Left forelimb (tissue), 1 donor: Measurements from ENCODE around the gene RUFY1.
"Not testable (repeated sequence)": the region's sequence is repeated elsewhere in the genome, so short reads cannot be mapped to it uniquely, and the experiment has no call there.

ENCODE experiments used
- DNase-seq: peaks from one replicate; pipeline ENCODE4 v3.0.0-alpha.2; 2018; ENCODE audit warnings: low spot score

The RUFY1 gene

DNA sequence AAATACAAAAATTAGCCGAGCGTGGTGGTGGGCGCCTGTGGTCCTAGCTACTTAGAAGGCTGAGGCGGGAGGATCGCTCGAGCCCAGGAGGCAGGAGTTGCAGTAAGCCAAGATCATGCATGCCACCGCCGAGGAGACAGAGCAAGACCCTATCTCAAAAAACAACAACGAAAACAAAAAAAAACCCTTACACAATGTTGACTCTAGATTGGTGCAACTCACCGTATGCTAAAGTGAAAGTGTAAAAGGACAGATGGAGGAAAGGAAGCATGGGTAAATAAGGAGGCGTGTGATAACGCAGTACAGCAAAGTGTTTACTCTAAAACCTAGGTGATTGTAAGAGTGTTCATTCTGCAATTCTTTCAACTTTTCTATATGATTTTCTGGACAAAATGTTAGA lies 15.9 kb upstream of the RUFY1 start:
- no peak for DNase-seq

GRCh38 chr5:179536676-179537075 lies 13.7 kb upstream of the RUFY1 start:
- no peak for DNase-seq

DNA sequence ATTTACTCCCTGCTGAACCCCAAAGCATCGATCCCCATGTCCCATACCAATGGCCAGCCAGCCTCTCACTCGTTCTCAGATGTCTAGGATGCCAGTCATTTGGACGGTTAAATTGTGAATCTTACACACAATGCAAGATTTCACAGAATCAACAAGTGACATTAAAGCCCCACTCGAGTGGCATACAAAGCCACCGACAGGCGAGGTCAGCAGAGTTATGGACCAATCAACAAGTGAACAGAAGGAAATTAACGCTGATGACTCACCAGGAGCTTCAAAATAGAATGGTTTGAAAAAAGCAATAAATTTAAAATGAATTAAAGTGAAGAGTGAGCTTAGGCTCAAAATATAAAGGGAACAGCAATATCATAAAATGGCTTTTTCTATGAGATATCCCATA lies 8.2 kb upstream of the RUFY1 start:
- DNase-seq, result no peak

DNA sequence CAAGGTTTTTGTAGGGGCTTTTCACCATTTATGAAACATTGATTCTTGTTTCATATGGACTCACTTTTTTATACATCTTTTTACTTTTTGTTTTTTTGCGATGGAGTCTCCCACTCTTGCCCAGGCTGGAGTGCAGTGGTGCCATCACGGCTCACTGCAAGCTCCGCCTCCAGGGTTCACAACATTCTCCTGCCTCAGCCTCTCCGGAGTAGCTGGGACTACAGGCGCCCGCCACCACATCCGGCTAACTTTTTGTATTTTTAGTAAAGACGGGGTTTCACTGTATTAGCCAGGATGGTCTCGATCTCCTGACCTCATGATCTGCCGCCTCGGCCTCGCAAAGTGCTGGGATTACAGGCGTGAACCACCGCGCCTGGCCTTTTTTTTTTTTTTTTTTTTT lies 7.1 kb upstream of the RUFY1 start:
- DNase-seq, result not testable (repeated sequence)

DNA sequence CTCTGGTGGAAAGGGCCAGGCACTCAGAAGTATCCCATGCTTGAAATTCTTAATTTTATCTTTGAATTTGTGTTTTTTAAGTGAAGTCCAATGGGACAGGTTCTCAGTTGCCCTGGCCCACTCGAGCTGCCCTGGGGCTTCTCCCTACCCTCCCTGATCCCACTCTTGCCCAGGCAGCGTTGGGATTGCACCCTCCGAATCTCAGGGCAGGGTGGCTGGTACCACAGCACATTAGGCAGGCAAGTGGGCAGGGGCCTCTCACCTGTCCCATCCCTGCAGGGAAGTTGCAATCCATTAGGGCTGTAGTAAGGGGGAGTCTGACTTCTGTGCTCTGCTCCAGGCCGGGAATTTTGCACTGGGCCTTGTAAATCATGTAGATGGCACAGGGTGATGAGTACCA lies 2.7 kb downstream of the RUFY1 start:
- no peak for DNase-seq

DNA sequence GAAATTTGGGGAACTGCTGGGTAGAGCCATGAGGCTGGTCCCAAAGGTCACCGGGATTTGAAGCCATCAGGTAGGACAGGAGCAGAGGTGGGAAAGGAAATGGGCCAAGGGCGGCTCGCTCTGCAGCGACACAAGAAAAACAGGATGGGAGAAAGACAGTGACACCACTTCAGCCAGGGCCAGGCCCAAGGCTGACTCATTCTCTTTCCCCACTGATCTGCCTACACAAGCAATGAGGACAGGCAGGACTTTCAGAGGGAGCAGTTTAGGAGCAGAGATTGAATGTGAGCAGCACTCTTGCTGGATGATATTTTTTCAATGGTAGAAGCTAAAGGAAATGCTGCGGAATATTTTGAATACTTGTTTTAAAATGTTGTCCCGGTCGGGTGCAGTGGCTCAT lies 3.5 kb downstream of the RUFY1 start:
- DNase-seq, result no peak

GRCh38 chr5:179554981-179555380 lies 4.6 kb downstream of the RUFY1 start:
- DNase-seq, result no peak

DNA sequence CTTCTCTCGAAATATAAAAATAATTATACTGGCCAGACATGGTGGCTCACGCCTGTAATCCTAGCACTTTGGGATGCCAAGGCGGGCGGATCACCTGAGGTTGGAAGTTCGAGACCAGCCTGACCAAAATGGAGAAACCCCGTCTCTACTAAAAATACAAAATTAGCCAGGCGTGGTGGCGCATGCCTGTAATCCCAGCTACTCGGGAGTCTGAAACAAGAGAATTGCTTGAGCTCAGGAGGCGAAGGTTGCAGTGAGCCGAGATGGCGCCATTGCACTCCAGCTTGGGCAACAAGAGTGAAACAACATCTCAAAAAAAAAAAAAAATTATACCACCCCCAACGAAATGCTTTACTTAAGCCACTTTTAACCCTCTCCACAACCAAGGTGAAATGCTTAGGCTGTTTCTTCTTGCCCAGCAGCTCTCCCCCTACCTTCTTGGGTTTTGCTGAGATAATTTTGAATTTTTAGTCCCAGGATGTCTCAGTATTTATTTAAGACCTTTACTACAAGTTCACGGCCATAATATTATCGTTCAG lies 8.0 kb downstream of the RUFY1 start:
- not testable (repeated sequence) for DNase-seq

- peak; percentile 68 for DNase-seq
Observed at GRCh38 chr5:179558932-179559283, 8.6 kb downstream of the RUFY1 start.

- DNase-seq, result peak; percentile 95
Observed at GRCh38 chr5:179559284-179560252, 9.2 kb downstream of the RUFY1 start.

DNA sequence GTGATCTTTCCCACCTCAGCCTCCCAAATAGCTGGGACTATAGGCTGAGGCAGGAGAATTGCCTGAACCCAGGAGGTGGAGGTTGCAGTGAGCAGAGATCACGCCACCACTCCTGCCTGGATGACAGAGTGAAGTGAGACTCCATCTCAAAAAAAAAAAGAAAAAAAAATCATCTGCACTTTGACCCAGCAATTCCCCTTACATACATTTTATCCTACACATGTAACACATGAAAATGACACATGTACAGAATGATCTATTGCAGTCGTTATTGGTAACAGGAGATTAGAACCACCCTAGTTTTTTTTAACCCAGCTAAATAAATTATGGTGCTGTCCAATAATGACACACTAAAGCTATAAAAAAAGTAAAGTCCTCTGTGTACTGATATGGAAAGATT lies 14.2 kb downstream of the RUFY1 start:
- DNase-seq, result no peak

GRCh38 chr5:179568721-179569120 lies 18.4 kb downstream of the RUFY1 start:
- no peak for DNase-seq

DNA sequence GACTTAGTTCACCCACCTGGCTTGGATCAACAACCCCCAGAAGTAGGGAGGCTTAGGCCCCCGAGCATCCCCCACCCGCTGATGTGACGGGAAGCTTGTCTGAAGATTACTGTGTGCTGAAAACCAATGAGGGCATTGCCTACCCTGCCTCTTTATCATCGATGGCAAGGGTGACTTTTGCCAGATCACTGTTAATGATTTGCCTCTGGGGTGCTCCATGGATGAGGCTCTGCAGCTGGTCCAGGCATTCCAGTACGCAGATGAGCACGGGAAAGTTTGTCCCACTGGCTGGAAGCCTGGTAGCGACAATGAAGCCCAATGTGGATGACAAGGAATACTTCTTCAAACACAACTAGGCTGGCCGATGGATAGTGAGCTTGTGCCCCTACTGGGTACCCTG lies 22.0 kb downstream of the RUFY1 start:
- no peak for DNase-seq

DNA sequence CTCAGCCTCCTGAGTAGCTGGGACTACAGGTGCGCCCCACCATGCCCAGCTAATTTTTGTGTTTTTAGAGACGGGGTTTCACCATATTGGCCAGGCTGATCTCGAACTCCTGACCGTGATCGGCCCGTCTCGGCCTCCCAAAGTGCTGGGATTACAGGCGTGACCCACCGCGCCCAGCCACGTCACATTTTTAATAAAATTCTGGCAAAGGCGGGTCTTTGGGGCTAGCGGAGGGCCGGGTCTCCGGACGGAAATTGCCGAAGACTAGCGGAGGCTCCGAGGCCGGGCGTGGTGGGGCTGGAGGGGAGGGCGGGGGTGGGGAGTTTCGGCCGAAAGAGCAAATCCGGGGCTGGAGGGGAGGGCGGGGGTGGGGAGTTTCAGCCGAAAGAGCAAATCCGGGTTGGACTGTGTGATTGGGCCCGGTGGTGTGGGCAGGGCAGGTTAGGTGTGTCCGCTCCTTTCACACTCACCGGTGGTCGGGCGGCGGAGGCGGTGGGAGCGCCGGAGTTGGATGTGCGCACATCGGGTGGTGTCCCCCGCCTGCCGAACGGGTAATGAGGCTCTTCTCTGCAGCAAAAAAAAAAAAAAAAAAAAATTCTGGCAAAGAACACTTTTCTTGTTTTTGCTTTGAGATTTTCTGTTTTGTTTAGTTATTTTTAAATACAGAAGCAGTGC lies 27.1 kb downstream of the RUFY1 start:
- DNase-seq, result no peak

- no peak for DNase-seq
Observed at GRCh38 chr5:179585941-179586401, 35.6 kb downstream of the RUFY1 start.

DNA sequence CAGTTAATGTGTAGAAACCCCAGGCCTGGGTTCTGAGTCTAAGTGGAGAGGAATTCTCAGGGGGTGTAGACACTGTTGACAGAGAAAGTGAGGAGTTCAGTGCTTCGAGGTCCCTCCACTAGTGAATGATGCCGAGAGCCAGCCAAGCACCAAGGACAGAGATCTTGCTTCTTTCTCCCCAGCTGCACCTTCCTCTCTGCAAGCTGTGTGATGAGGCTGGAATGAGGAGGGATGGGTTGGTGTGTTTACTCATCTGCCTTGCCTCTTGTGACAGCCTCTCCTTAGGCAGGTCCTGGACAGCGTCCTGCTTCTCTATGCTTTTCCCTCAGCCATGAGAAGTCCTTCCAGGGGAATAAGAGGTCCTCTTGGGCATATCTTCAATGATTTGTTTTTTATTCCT lies 37.8 kb downstream of the RUFY1 start:
- DNase-seq, result no peak

DNA sequence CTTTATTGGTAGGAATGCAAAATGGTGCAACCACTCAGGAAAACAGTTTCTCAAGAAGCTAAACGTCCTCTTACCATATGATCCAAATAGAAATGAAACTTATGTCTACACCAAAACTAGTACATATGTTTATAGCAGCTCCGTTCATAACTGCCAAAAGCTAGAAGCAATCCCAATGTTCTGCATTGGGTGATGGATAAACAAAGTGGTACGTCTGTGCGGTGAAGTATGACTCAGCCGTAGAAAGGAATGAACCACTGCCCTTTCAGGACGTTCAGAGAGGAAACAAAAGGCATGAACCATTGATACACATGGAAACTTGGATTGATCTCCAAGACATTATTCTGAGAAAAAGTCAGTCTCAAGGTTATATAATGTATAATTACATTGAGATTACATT lies 45.6 kb downstream of the RUFY1 start:
- no peak for DNase-seq

GRCh38 chr5:179596421-179596820 lies 46.1 kb downstream of the RUFY1 start:
- DNase-seq, result no peak

GRCh38 chr5:179599100-179599499 lies 48.7 kb downstream of the RUFY1 start:
- DNase-seq, result no peak

DNA sequence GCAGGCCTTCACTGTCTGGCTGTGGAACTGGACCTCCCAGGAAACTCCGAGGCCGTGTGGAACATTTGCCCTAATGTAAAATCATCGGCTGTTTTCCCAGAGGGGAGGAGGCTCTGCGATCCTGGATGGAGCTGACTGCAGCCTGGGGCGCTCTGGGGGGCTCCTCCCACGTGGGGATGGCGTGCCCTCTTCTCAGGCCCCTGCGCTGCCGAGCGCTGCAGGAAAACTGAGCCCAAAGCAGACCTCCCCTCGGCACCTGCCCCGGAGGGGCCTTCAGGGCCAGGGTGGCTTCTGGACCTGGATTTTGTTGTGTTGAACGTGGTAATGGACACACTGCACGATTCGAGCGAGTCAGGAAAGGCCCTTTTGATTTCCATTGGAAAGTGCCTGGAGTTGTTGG lies 49.2 kb downstream of the RUFY1 start:
- no peak for DNase-seq

DNA sequence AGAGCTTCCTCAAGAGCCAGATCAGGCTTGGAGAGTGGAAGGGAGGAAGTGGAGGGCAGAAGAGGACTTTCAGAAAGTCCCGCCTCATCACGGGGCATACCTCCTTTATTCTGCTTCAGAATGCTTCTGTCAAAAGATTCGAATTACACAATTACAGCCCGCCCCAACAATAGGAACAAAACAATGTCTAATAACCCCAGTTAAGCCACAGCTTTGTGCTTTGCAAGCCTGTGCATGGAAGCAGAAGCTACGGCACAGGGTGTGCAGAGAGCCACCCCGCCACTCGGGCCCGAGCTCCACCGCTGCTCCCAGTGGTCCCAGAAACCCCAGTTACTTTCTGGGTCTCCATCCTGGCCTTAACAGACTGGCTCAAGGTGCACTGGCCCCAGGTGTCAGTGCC lies 49.6 kb downstream of the RUFY1 start:
- no peak for DNase-seq

DNA sequence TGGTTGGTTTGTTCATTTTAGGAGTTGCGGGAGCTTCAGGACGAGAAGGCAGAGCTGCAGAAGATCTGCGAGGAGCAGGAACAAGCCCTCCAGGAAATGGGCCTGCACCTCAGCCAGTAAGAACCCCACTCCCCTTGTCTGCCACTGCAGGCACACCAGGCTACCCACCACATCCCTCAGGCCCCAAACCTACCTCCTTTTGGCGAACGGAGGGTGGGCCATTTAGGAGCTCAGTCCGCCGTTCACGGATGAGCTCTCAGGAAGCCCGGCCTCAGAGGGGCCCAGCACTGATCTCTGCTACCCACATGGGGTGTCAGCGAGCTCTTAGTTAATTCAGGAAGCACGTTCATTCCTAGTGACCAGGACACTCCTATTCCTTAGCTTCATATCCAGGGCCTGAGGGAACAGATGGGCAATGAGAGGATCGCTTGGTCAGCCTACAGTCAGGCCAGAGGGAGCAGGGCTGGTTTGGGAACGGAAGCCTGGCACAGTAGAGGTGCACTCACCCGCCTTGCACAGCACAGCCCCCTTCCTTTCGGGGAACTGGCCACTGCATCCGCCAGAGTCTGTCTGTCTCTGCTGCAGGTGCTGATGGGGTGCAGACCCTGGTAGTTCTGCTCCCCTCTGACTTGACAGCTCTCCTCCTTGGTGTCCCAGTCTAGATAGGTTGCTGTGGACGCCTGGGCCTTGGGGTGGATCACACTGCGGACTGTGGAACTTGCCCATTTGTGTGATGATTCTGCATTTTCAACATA lies 51.7 kb downstream of the RUFY1 start:
- DNase-seq, result no peak
